ENCODE measurements around the gene ZFAND2A. TPM values are rescaled to one million over a fixed set of nuclear protein-coding genes. Genes with fewer than 3 reads are reported as not detected.

Gene ZFAND2A
- total RNA-seq, 1 experiment from 2014 or later: 13.7 TPM

DNA sequence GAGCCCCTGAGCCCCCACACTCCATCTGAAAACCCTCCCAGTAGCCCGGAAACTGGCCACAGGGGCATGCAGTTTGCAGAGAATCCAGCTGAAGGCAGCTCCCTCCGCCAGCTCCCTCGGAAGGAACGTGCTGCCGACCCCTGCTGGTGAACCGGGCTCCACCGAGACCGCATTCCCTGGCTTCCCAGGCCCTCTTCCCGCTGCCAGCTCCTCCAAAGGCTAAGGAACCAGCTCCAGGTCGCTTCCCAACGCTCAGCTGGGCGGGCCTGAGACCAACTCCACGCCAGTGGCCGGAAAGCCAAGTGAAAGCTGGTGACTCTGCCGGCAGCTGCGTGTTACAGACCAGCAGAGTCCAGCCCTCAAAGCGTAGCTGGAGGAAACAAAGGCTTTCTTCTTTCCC lies 36.3 kb downstream of the ZFAND2A start:
- H3K4me1 ChIP-seq (ENCODE audit: insufficient read depth, low read length): no peaks in the 10 kb centered on the region
- TF ChIP-seq, protein P1, sequence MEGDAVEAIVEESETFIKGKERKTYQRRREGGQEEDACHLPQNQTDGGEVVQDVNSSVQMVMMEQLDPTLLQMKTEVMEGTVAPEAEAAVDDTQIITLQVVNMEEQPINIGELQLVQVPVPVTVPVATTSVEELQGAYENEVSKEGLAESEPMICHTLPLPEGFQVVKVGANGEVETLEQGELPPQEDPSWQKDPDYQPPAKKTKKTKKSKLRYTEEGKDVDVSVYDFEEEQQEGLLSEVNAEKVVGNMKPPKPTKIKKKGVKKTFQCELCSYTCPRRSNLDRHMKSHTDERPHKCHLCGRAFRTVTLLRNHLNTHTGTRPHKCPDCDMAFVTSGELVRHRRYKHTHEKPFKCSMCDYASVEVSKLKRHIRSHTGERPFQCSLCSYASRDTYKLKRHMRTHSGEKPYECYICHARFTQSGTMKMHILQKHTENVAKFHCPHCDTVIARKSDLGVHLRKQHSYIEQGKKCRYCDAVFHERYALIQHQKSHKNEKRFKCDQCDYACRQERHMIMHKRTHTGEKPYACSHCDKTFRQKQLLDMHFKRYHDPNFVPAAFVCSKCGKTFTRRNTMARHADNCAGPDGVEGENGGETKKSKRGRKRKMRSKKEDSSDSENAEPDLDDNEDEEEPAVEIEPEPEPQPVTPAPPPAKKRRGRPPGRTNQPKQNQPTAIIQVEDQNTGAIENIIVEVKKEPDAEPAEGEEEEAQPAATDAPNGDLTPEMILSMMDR (conservative IDR thresholded peaks at IDR 0.05): peak; percentile 69
- peak; percentile 89 for DNase-seq
- Mint-ChIP-seq H3K4me1 (peaks cover 15 to 25% of the 10 kb centered on the region in 2 experiments), H3K27ac (peak overlapping the region in 2 of 3 experiments; percentile 18 to 32; a peak in 1 of 7 replicates), H3K36me3 (ENCODE audit: insufficient read depth in 1 of 3, low read depth in 3 of 3) (peaks cover 6 to 21% (median 19%) of the 10 kb centered on the region in 3 experiments), H3K4me3 (no peak overlapping the region; a peak in 1 of 5 replicates), H3K27me3 (ENCODE audit: low read depth) (no peaks in the 10 kb centered on the region), H3K9me3 (no peaks in the 10 kb centered on the region; a peak in 1 of 5 replicates)
- H4K5ac ChIP-seq (ENCODE audit: insufficient read length, low read depth, low read length): no peak overlapping the region
- H3K27me3 ChIP-seq (ENCODE audit: insufficient read depth, low read length): no peaks in the 10 kb centered on the region
- no peak overlapping the region for H2AFZ ChIP-seq (ENCODE audit: low read length)
- no peak overlapping the region for H3K9ac ChIP-seq (ENCODE audit: extremely low read depth, insufficient read length, low read length)
- no peaks in the 10 kb centered on the region for H4K20me1 ChIP-seq (ENCODE audit: control insufficient read depth, insufficient read depth, insufficient read length)
- H3T11ph ChIP-seq (ENCODE audit: low read length): no peak overlapping the region
- H4K91ac ChIP-seq (ENCODE audit: insufficient read length, low read depth, low read length): no peak overlapping the region
- no peak overlapping the region for H2BK15ac ChIP-seq (ENCODE audit: low read depth, low read length)
- peaks cover 6% of the 10 kb centered on the region; the same call in 1 of the 2 replicates for H3K79me2 ChIP-seq (ENCODE audit: insufficient read depth, low read length)
- no peak overlapping the region for H3K27ac ChIP-seq (ENCODE audit: insufficient read length, low read depth, low read length)
- no peak overlapping the region for H3K4ac ChIP-seq (ENCODE audit: low read depth, low read length)
- H2BK20ac ChIP-seq (ENCODE audit: low read depth, low read length, poor library complexity, severe bottlenecking): no peak overlapping the region
- H3K56ac ChIP-seq (ENCODE audit: insufficient read length, low read depth, low read length): no peak overlapping the region
- no peak overlapping the region for H3K23ac ChIP-seq (ENCODE audit: insufficient read length, low read depth, low read length)
- no peaks in the 10 kb centered on the region for H3K23me2 ChIP-seq (ENCODE audit: insufficient read length, low read depth, low read length, poor library complexity, severe bottlenecking)
- H2BK5ac ChIP-seq (ENCODE audit: insufficient read length, low read length): no peak overlapping the region
- H2BK120ac ChIP-seq (ENCODE audit: low read depth, low read length, poor library complexity, severe bottlenecking): no peak overlapping the region
- no peak overlapping the region for H2BK12ac ChIP-seq (ENCODE audit: insufficient read length, low read depth, low read length)
- no peak overlapping the region for H3K4me2 ChIP-seq (ENCODE audit: insufficient read depth, insufficient read length, low read length)
- H3K14ac ChIP-seq (ENCODE audit: insufficient read depth, low read length): no peak overlapping the region
- no peak overlapping the region for H4K8ac ChIP-seq (replicated peaks; ENCODE audit: insufficient read length, low read depth, low read length)
- no CpG with 5 or more reads among the region's 17 CpGs for WGBS (ENCODE audit: extremely low coverage, insufficient read length, low lambda C conversion rate)
- no peak overlapping the region for H2AK5ac ChIP-seq (ENCODE audit: insufficient read length, low read length)
- H3K9me3 ChIP-seq (ENCODE audit: control insufficient read depth, low read depth, low read length): no peaks in the 10 kb centered on the region
- no peak overlapping the region for H3K18ac ChIP-seq (ENCODE audit: insufficient read length, low read depth, low read length)
- H3K79me1 ChIP-seq (ENCODE audit: insufficient read depth, low read depth, low read length, poor library complexity, severe bottlenecking): peaks cover 3% of the 10 kb centered on the region

Measured in H9 (cell line).